HEK293 (cell line): ENCODE measurements around the gene PARL.

Experiments
- OSR2 ChIP-seq: fragments of 450-650 bp; formaldehyde crosslinking; IDR thresholded peaks from 2 replicates; pipeline ENCODE4 v1.5.1; 2016; ENCODE audit warnings: missing biosample characterization, missing genetic modification characterization
- SP3 ChIP-seq: fragments of 450-650 bp; formaldehyde crosslinking; IDR thresholded peaks from 2 replicates; pipeline ENCODE4 v1.5.1; 2016; ENCODE audit warnings: missing biosample characterization, missing genetic modification characterization
- TRIM28 ChIP-seq: IDR thresholded peaks from 2 replicates; pipeline ENCODE4 v1.6.1; 2011; ENCODE audit warnings: low read length, control low read depth, borderline replicate concordance
- YY1 ChIP-seq: fragments of 450-650 bp; formaldehyde crosslinking; IDR thresholded peaks from 2 replicates; pipeline ENCODE4 v1.5.1; 2018; ENCODE audit warnings: missing biosample characterization, missing genetic modification characterization
- ZNF549 ChIP-seq: fragments of 450-650 bp; IDR thresholded peaks from 2 replicates; pipeline ENCODE4 v1.5.1; 2018; ENCODE audit warnings: missing biosample characterization, missing genetic modification characterization, mild to moderate bottlenecking, inconsistent platforms, moderate library complexity
- ZNF777 ChIP-seq: fragments of 450-650 bp; formaldehyde crosslinking; IDR thresholded peaks from 2 replicates; pipeline ENCODE4 v1.5.1; 2017; ENCODE audit warnings: missing biosample characterization, missing genetic modification characterization, borderline replicate concordance
- ZNF785 ChIP-seq: fragments of 450-650 bp; formaldehyde crosslinking; IDR thresholded peaks from 2 replicates; pipeline ENCODE4 v1.5.1; 2016; ENCODE audit warnings: missing biosample characterization, missing genetic modification characterization
- TF ChIP-seq, protein P1 (sequence below): fragments of 450-650 bp; formaldehyde crosslinking; IDR thresholded peaks from 2 replicates; pipeline ENCODE4 v1.5.1; 2016; ENCODE audit warnings: missing biosample characterization, missing genetic modification characterization
- TF ChIP-seq, protein P2 (sequence below): sonication (generic); formaldehyde crosslinking; IDR thresholded peaks from 2 replicates; pipeline ENCODE4 v1.8.1; 2022; ENCODE audit warnings: mild to moderate bottlenecking, moderate library complexity, missing genetic modification reagents
- TF ChIP-seq, protein P3 (sequence below): fragments of 450-650 bp; formaldehyde crosslinking; IDR thresholded peaks from 2 replicates; pipeline ENCODE4 v1.5.1; 2016; ENCODE audit warnings: missing biosample characterization, missing genetic modification characterization
- TF ChIP-seq, protein P4 (sequence below): fragments of 450-650 bp; formaldehyde crosslinking; IDR thresholded peaks from 2 replicates; pipeline ENCODE4 v1.5.1; 2016; ENCODE audit warnings: missing biosample characterization, missing genetic modification characterization
- TF ChIP-seq, protein P5 (sequence below): fragments of 450-650 bp; formaldehyde crosslinking; IDR thresholded peaks from 2 replicates; pipeline ENCODE4 v1.5.1; 2016; ENCODE audit warnings: missing biosample characterization, missing genetic modification characterization
- TF ChIP-seq, protein P6 (sequence below): fragments of 450-650 bp; formaldehyde crosslinking; IDR thresholded peaks from 2 replicates; pipeline ENCODE4 v1.5.1; 2016; ENCODE audit warnings: missing biosample characterization, missing genetic modification characterization

DNA sequence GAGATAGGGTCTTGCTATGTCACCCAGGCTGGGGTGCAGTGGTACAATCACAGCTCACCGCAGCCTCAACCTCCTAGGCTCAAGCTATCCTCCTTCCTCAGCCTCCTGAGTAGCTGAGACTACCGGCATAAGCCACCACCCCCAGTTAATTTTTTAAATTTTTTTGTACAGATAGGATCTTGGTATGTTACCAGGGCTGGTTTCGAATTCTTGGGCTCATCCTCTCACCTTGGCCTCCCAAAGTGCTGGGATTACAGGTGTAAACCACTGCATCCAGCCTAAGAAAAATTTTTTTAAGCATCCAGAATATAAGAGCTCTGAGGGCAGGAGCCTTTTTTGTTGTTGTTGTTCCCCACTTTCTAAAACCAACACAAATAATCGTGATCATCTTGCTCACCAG is 44.9 kb downstream of the PARL start:
- TF ChIP-seq, protein P1, sequence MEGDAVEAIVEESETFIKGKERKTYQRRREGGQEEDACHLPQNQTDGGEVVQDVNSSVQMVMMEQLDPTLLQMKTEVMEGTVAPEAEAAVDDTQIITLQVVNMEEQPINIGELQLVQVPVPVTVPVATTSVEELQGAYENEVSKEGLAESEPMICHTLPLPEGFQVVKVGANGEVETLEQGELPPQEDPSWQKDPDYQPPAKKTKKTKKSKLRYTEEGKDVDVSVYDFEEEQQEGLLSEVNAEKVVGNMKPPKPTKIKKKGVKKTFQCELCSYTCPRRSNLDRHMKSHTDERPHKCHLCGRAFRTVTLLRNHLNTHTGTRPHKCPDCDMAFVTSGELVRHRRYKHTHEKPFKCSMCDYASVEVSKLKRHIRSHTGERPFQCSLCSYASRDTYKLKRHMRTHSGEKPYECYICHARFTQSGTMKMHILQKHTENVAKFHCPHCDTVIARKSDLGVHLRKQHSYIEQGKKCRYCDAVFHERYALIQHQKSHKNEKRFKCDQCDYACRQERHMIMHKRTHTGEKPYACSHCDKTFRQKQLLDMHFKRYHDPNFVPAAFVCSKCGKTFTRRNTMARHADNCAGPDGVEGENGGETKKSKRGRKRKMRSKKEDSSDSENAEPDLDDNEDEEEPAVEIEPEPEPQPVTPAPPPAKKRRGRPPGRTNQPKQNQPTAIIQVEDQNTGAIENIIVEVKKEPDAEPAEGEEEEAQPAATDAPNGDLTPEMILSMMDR (tag by site-specific recombination) = no peak
- no peak for TF ChIP-seq YY1
- TF ChIP-seq, protein P2, sequence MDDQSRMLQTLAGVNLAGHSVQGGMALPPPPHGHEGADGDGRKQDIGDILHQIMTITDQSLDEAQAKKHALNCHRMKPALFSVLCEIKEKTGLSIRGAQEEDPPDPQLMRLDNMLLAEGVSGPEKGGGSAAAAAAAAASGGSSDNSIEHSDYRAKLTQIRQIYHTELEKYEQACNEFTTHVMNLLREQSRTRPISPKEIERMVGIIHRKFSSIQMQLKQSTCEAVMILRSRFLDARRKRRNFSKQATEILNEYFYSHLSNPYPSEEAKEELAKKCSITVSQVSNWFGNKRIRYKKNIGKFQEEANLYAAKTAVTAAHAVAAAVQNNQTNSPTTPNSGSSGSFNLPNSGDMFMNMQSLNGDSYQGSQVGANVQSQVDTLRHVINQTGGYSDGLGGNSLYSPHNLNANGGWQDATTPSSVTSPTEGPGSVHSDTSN (CRISPR knock-in tag) = no peak
- TF ChIP-seq SP3 (tag by site-specific recombination) = no peak
- TF ChIP-seq TRIM28 = no peak
- no peak for TF ChIP-seq ZNF549
- TF ChIP-seq ZNF777 = no peak
- TF ChIP-seq, protein P3, sequence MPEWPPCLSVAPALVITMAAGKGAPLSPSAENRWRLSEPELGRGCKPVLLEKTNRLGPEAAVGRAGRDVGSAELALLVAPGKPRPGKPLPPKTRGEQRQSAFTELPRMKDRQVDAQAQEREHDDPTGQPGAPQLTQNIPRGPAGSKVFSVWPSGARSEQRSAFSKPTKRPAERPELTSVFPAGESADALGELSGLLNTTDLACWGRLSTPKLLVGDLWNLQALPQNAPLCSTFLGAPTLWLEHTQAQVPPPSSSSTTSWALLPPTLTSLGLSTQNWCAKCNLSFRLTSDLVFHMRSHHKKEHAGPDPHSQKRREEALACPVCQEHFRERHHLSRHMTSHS (tag by site-specific recombination) = no peak
- TF ChIP-seq, protein P4, sequence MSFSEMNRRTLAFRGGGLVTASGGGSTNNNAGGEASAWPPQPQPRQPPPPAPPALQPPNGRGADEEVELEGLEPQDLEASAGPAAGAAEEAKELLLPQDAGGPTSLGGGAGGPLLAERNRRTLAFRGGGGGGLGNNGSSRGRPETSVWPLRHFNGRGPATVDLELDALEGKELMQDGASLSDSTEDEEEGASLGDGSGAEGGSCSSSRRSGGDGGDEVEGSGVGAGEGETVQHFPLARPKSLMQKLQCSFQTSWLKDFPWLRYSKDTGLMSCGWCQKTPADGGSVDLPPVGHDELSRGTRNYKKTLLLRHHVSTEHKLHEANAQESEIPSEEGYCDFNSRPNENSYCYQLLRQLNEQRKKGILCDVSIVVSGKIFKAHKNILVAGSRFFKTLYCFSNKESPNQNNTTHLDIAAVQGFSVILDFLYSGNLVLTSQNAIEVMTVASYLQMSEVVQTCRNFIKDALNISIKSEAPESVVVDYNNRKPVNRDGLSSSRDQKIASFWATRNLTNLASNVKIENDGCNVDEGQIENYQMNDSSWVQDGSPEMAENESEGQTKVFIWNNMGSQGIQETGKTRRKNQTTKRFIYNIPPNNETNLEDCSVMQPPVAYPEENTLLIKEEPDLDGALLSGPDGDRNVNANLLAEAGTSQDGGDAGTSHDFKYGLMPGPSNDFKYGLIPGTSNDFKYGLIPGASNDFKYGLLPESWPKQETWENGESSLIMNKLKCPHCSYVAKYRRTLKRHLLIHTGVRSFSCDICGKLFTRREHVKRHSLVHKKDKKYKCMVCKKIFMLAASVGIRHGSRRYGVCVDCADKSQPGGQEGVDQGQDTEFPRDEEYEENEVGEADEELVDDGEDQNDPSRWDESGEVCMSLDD (tag by site-specific recombination) = no peak
- TF ChIP-seq, protein P5, sequence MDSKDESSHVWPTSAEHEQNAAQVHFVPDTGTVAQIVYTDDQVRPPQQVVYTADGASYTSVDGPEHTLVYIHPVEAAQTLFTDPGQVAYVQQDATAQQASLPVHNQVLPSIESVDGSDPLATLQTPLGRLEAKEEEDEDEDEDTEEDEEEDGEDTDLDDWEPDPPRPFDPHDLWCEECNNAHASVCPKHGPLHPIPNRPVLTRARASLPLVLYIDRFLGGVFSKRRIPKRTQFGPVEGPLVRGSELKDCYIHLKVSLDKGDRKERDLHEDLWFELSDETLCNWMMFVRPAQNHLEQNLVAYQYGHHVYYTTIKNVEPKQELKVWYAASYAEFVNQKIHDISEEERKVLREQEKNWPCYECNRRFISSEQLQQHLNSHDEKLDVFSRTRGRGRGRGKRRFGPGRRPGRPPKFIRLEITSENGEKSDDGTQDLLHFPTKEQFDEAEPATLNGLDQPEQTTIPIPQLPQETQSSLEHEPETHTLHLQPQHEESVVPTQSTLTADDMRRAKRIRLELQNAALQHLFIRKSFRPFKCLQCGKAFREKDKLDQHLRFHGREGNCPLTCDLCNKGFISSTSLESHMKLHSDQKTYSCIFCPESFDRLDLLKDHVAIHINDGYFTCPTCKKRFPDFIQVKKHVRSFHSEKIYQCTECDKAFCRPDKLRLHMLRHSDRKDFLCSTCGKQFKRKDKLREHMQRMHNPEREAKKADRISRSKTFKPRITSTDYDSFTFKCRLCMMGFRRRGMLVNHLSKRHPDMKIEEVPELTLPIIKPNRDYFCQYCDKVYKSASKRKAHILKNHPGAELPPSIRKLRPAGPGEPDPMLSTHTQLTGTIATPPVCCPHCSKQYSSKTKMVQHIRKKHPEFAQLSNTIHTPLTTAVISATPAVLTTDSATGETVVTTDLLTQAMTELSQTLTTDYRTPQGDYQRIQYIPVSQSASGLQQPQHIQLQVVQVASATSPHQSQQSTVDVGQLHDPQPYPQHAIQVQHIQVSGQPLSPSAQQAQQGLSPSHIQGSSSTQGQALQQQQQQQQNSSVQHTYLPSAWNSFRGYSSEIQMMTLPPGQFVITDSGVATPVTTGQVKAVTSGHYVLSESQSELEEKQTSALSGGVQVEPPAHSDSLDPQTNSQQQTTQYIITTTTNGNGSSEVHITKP (tag by site-specific recombination) = no peak
- no peak for TF ChIP-seq OSR2
- TF ChIP-seq, protein P6, sequence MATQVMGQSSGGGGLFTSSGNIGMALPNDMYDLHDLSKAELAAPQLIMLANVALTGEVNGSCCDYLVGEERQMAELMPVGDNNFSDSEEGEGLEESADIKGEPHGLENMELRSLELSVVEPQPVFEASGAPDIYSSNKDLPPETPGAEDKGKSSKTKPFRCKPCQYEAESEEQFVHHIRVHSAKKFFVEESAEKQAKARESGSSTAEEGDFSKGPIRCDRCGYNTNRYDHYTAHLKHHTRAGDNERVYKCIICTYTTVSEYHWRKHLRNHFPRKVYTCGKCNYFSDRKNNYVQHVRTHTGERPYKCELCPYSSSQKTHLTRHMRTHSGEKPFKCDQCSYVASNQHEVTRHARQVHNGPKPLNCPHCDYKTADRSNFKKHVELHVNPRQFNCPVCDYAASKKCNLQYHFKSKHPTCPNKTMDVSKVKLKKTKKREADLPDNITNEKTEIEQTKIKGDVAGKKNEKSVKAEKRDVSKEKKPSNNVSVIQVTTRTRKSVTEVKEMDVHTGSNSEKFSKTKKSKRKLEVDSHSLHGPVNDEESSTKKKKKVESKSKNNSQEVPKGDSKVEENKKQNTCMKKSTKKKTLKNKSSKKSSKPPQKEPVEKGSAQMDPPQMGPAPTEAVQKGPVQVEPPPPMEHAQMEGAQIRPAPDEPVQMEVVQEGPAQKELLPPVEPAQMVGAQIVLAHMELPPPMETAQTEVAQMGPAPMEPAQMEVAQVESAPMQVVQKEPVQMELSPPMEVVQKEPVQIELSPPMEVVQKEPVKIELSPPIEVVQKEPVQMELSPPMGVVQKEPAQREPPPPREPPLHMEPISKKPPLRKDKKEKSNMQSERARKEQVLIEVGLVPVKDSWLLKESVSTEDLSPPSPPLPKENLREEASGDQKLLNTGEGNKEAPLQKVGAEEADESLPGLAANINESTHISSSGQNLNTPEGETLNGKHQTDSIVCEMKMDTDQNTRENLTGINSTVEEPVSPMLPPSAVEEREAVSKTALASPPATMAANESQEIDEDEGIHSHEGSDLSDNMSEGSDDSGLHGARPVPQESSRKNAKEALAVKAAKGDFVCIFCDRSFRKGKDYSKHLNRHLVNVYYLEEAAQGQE (tag by site-specific recombination) = no peak
- no peak for TF ChIP-seq ZNF785
